HepG2 (cell line): ENCODE data around the gene NAALAD2. TPM values are rescaled to one million over a fixed set of nuclear protein-coding genes. Genes with fewer than 3 reads are reported as not detected.

Source experiments
- BRD4 ChIP-seq: sonication (generic); formaldehyde crosslinking; IDR thresholded peaks from 2 replicates; pipeline ENCODE4 v1.4.0; 2020; ENCODE audit warnings: missing genetic modification reagents
- GTF3A ChIP-seq: sonication (generic); formaldehyde crosslinking; conservative IDR thresholded peaks from 2 replicates; pipeline ENCODE4 v1.4.0; 2020; ENCODE audit warnings: mild to moderate bottlenecking, missing genetic modification reagents
- HBP1 ChIP-seq: IDR thresholded peaks from 2 replicates; pipeline ENCODE4 v1.6.1; 2016; ENCODE audit warnings: low read depth, control low read depth
- HOXA9 ChIP-seq: sonication (generic); formaldehyde crosslinking; IDR thresholded peaks from 2 replicates; pipeline ENCODE4 v1.8.1; 2022; ENCODE audit warnings: missing genetic modification reagents, mild to moderate bottlenecking, moderate library complexity, borderline replicate concordance
- KLF9 ChIP-seq: IDR thresholded peaks from 2 replicates; pipeline ENCODE4 v1.6.1; 2016; ENCODE audit warnings: low read depth
- PATZ1 ChIP-seq: sonication (generic); formaldehyde crosslinking; IDR thresholded peaks from 2 replicates; pipeline ENCODE4 v1.4.0; 2020; ENCODE audit warnings: missing genetic modification reagents
- PRPF4 ChIP-seq: fragments of 200-400 bp; formaldehyde crosslinking; IDR thresholded peaks from 2 replicates; pipeline ENCODE4 v1.6.1; 2016; ENCODE audit warnings: low read length, low read depth; ENCODE audit not compliant: poor library complexity, severe bottlenecking
- THAP9 ChIP-seq: sonication (generic); formaldehyde crosslinking; IDR thresholded peaks from 2 replicates; pipeline ENCODE4; 2020; ENCODE audit warnings: missing genetic modification reagents, mild to moderate bottlenecking, borderline replicate concordance
- ZBTB10 ChIP-seq: sonication (generic); formaldehyde crosslinking; IDR thresholded peaks from 2 replicates; pipeline ENCODE4 v1.4.0; 2020; ENCODE audit warnings: missing genetic modification reagents, borderline replicate concordance
- ZBTB26 ChIP-seq: IDR thresholded peaks from 2 replicates; pipeline ENCODE4 v1.6.1; 2016; ENCODE audit warnings: missing compliant biosample characterization, missing genetic modification reagents, borderline replicate concordance
- ZKSCAN1 ChIP-seq: fragments of 150-350 bp; IDR thresholded peaks from 2 replicates; pipeline ENCODE4 v1.6.1; 2014; ENCODE audit warnings: low read length
- ZNF563 ChIP-seq: sonication (generic); formaldehyde crosslinking; IDR thresholded peaks from 2 replicates; pipeline ENCODE4 v1.8.0; 2022; ENCODE audit warnings: mild to moderate bottlenecking, moderate library complexity, missing genetic modification reagents
- ZNF652 ChIP-seq: IDR thresholded peaks from 2 replicates; pipeline ENCODE4 v1.6.1; 2016; ENCODE audit warnings: low read depth, borderline replicate concordance
- ZNF790 ChIP-seq: sonication (generic); formaldehyde crosslinking; IDR thresholded peaks from 2 replicates; pipeline ENCODE4 v1.8.0; 2022; ENCODE audit warnings: missing genetic modification reagents, mild to moderate bottlenecking, borderline replicate concordance
- ZNF800 ChIP-seq: sonication (generic); formaldehyde crosslinking; IDR thresholded peaks from 2 replicates; pipeline ENCODE4 v1.4.0; 2020; ENCODE audit warnings: missing genetic modification reagents
- polyA plus RNA-seq, 8 experiments: library from polyadenylated mRNA; depleted of rRNA in 3 of 8; stranded (reverse) in 7 of 8; unstranded in 1 of 8; fragments of >200 nt; fragmentation: Illumina TruSeq in 4 of 8; extraction: Trizol in 4 of 8; gene quantifications; 2 replicates each; pipeline versions ENCODE4 v1.2.1 to v1.2.3, GENCODE V29; 2011 to 2016; ENCODE audit warnings: low read depth in 4 of 8, missing spikeins in 1 of 8, mixed read lengths in 1 of 8; ENCODE audit not compliant: insufficient read depth in 1 of 8
- total RNA-seq, 5 experiments: library from RNA; depleted of rRNA; stranded (reverse); fragments of >200 nt; fragmentation: Illumina TruSeq; extraction: Trizol; gene quantifications; 2 replicates each; pipeline ENCODE4 v1.2.3, GENCODE V29; 2016; ENCODE audit warnings: low read depth in 1 of 5

The NAALAD2 gene
- total and polyA plus RNA-seq, 2 of the 13 experiments (the other 11 are each of a cell fraction or from before 2014, with no cell fraction given), result 8.0 to 8.9 TPM

GRCh38 chr11:90222459-90223247 is 88.2 kb downstream of the NAALAD2 start, which contains the start of gene CHORDC1 (continued):
- TF ChIP-seq ZBTB26 (CRISPR knock-in tag) (no peak), ZNF800 (0 out of 2 replicates have a peak, but pooled peaks have one; percentile 54), KLF9 (CRISPR knock-in tag) (no peak), GTF3A (no peak), ZNF652 (CRISPR knock-in tag) (no peak), ZNF563 (CRISPR knock-in tag) (0 out of 2 replicates have a peak, but pooled peaks have one; percentile 57), ZBTB10 (CRISPR knock-in tag) (no peak), HBP1 (CRISPR knock-in tag) (peak; percentile 87), PATZ1 (CRISPR knock-in tag) (no peak; the same call in 1 of the 2 replicates), ZNF790 (CRISPR knock-in tag) (no peak), ZKSCAN1 (no peak), THAP9 (CRISPR knock-in tag) (peak; percentile 79), PRPF4 (no peak), HOXA9 (0 out of 2 replicates have a peak, but pooled peaks have one; percentile 6), BRD4 (peak; percentile 47)
